SK-N-SH treated with all-trans-retinoic acid at 6 μM for 48 hours (cell line): ENCODE results near the gene RBKS.

Experiments used
- ARNTL ChIP-seq: fragments of 450-650 bp; formaldehyde crosslinking; IDR thresholded peaks from 2 replicates; pipeline ENCODE4 v1.5.0; 2020; ENCODE audit warnings: low read depth, mild to moderate bottlenecking, moderate library complexity, borderline replicate concordance
- GLIS3 ChIP-seq: fragments of 250-450 bp; sonication (Bioruptor Pico); IDR thresholded peaks from 2 replicates; pipeline ENCODE4 v1.5.0; 2020; ENCODE audit warnings: mild to moderate bottlenecking, moderate library complexity
- ISL1 ChIP-seq: fragments of 250-450 bp; sonication (Bioruptor Pico); IDR thresholded peaks from 2 replicates; pipeline ENCODE4 v2.1.2; 2022; ENCODE audit warnings: mild to moderate bottlenecking, moderate library complexity
- OSR1 ChIP-seq: fragments of 250-450 bp; sonication (Bioruptor Pico); IDR thresholded peaks from 2 replicates; pipeline ENCODE4 v1.8.0; 2022; ENCODE audit warnings: moderate library complexity, mild to moderate bottlenecking, inconsistent platforms
- PATZ1 ChIP-seq: fragments of 250-450 bp; sonication (Bioruptor Pico); IDR thresholded peaks from 2 replicates; pipeline ENCODE4 v1.8.0; 2020; ENCODE audit warnings: mild to moderate bottlenecking, moderate library complexity, borderline replicate concordance
- SNAI2 ChIP-seq: fragments of 250-450 bp; sonication (Bioruptor Pico); IDR thresholded peaks from 2 replicates; pipeline ENCODE4 v1.5.0; 2020; ENCODE audit warnings: mild to moderate bottlenecking, moderate library complexity
- TOX ChIP-seq: fragments of 250-450 bp; sonication (Bioruptor Pico); IDR thresholded peaks from 2 replicates; pipeline ENCODE4 v1.8.0; 2021; ENCODE audit warnings: mild to moderate bottlenecking, moderate library complexity, borderline replicate concordance
- ZC3H10 ChIP-seq: fragments of 250-450 bp; sonication (Bioruptor Pico); IDR thresholded peaks from 2 replicates; pipeline ENCODE4 v1.5.1; 2021; ENCODE audit warnings: mild to moderate bottlenecking, moderate library complexity
- ZFP3 ChIP-seq: fragments of 250-450 bp; sonication (Bioruptor Pico); IDR thresholded peaks from 2 replicates; pipeline ENCODE4 v1.5.0; 2020; ENCODE audit warnings: mild to moderate bottlenecking, moderate library complexity
- TF ChIP-seq, protein P1 (sequence below): fragments of 250-450 bp; sonication (Bioruptor Pico); IDR thresholded peaks from 2 replicates; pipeline ENCODE4 v1.8.0; 2021; ENCODE audit warnings: low read depth, mild to moderate bottlenecking, moderate library complexity, borderline replicate concordance

DNA sequence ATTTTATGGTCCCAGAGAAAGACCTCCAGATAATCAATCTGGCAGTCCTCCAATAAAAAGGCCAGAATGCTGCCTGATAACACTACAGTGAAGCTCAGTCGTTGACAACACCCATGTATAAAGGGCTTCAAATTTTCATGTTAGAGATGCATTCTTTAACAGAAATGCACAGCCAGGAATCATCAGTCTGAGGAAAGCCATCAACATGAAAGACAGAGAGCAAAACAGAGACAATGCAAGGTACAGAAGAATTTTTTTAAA, 14.1 kb upstream of the RBKS start:
- no peak for TF ChIP-seq ZFP3 (CRISPR knock-in tag)
- TF ChIP-seq SNAI2 (CRISPR knock-in tag), result no peak
- no peak for TF ChIP-seq ARNTL (CRISPR knock-in tag)
- no peak for TF ChIP-seq OSR1 (CRISPR knock-in tag)
- no peak for TF ChIP-seq TOX (CRISPR knock-in tag)
- TF ChIP-seq ISL1, result no peak
- no peak for TF ChIP-seq PATZ1 (CRISPR knock-in tag)
- no peak for TF ChIP-seq GLIS3 (CRISPR knock-in tag)
- TF ChIP-seq, protein P1, sequence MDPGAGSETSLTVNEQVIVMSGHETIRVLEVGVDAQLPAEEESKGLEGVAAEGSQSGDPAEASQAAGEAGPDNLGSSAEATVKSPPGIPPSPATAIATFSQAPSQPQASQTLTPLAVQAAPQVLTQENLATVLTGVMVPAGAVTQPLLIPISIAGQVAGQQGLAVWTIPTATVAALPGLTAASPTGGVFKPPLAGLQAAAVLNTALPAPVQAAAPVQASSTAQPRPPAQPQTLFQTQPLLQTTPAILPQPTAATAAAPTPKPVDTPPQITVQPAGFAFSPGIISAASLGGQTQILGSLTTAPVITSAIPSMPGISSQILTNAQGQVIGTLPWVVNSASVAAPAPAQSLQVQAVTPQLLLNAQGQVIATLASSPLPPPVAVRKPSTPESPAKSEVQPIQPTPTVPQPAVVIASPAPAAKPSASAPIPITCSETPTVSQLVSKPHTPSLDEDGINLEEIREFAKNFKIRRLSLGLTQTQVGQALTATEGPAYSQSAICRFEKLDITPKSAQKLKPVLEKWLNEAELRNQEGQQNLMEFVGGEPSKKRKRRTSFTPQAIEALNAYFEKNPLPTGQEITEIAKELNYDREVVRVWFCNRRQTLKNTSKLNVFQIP (CRISPR knock-in tag), result no peak
- TF ChIP-seq ZC3H10 (CRISPR knock-in tag), result no peak
